ENCODE measurements around the gene DIP2B. TPM values are rescaled to one million over a fixed set of nuclear protein-coding genes. Genes with fewer than 3 reads are reported as not detected.

DIP2B gene
- total RNA-seq, 1 donor from 2014 or later = 26.3 TPM

DNA sequence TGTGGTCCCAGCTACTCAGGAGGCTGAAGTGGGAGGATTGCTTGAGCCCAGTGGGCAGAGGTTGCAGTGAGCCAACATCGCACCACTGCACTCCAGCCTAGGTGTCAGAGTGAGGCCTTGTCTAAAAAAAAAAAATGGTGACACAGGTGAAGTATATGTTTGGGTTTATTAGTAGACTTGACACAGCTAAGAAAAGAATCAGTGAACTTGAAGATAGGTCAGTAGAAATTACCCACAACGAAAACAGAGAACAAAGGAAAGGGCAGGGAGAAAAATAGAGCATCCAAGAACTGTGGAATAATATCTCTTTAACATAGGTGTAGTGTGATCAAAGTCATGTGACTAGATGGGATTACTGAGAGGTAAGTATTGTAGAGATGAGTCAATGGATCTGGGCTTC, 282.8 kb downstream of the DIP2B start:
- intact Hi-C loops (cut with micrococcal nuclease) = no loop called here

DNA sequence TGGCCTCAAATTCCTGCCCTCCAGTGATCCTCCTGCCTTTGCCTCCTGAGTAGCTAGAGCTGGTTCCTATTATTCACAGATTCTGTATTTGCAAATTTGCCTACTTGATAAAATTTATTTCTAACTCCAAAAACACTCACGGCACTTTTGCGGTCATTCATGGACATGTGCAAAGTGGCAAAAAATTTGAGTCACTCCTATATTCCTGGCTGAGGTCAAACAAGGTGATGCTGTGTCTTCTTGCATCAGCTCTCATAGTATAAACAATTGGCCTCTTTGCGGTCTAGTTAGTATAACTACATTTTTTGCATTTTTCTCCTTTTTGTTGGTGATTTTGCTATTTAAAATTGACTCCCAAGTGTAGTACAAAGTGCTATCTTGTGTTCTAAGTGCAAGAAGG, 283.8 kb downstream of the DIP2B start:
- intact Hi-C loops (cut with micrococcal nuclease) = no loop called here

DNA sequence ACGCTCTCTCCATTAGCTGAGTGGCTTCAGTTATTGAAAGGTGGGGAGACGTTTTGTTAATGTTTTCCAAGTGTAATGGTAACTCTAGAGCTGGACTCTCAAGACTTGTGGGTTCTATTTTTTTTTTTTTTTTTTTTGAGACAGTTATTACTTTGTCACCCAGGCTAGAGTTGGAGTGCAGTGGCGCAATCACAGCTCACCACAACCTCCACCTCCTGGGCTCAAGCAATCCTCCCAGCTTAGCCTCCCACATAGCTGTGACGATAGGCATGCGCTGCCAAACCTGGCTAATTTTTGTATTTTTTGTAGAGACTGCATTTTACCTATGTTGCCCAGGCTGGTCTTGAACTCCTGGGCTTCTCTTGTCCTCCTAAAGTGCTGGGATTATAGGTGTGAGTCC, 285.3 kb downstream of the DIP2B start:
- intact Hi-C loops (cut with micrococcal nuclease) = no loop called here

Other genes starting within 250 kb of the DIP2B start
- gene LIMA1, start 221.5 kb upstream of the DIP2B start, total RNA-seq = 85.7 and 86.0 TPM in 2 replicates
- not detected in 2 replicates for gene FAM186A, start 108.4 kb upstream of the DIP2B start, total RNA-seq
- gene LARP4, start 104.1 kb upstream of the DIP2B start, total RNA-seq = 64.9 and 74.9 TPM in 2 replicates

Measured in T-helper 2 cell treated with Interferon-gamma antibody and Interleukin-4, amounts not matched to agents 100 ng/mL and 5 ng/mL, for 36 hours (primary cell).